ENCODE measurements around the gene MATCAP1. TPM values are rescaled to one million over a fixed set of nuclear protein-coding genes. Genes with fewer than 3 reads are reported as not detected.
A peak's percentile ranks its signal among the peaks of the same experiment; 100 is the strongest.

MATCAP1 gene
- total and polyA plus RNA-seq, 2 experiments from 2014 or later: 53.7 to 78.1 TPM

DNA sequence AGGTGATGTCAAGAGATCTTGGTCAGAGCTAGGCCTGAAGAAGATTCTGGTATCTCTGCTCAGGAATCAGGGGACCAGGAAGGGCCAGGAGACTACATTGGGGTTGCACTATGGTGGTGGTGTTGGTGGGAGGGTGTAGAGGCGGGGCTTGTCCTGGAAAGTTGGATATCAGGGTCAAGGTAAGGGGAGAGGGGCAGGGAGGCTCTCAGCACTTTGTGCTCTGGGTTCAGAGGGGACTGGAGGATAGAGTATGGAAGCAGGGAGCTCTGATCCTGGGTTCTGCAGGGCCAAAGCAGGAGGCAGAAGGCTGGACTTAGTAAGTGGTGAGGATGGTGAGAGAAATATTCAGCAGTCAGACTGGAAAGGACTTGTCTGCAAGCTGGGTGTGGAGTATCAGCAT is 10.4 kb downstream of the MATCAP1 start:
- DNase-seq (ENCODE audit: low read depth in 1 of 2, low spot score in 1 of 2): no peak
- Histone ChIP-seq H3K9me3 (ENCODE audit: low read depth) (no peaks in the 10 kb centered on the region), H3K27ac (no peak overlapping the region), H3K36me3 (no peaks in the 10 kb centered on the region), H3K4me3 (peak overlapping the region; percentile 27), H3K4me1 (ENCODE audit: low read depth) (peaks cover 19% of the 10 kb centered on the region), H3K27me3 (peaks cover 38% of the 10 kb centered on the region)
- TF ChIP-seq, protein P1, sequence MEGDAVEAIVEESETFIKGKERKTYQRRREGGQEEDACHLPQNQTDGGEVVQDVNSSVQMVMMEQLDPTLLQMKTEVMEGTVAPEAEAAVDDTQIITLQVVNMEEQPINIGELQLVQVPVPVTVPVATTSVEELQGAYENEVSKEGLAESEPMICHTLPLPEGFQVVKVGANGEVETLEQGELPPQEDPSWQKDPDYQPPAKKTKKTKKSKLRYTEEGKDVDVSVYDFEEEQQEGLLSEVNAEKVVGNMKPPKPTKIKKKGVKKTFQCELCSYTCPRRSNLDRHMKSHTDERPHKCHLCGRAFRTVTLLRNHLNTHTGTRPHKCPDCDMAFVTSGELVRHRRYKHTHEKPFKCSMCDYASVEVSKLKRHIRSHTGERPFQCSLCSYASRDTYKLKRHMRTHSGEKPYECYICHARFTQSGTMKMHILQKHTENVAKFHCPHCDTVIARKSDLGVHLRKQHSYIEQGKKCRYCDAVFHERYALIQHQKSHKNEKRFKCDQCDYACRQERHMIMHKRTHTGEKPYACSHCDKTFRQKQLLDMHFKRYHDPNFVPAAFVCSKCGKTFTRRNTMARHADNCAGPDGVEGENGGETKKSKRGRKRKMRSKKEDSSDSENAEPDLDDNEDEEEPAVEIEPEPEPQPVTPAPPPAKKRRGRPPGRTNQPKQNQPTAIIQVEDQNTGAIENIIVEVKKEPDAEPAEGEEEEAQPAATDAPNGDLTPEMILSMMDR (IDR thresholded peaks at IDR 0.05; ENCODE audit: low read depth, low read length): no peak

DNA sequence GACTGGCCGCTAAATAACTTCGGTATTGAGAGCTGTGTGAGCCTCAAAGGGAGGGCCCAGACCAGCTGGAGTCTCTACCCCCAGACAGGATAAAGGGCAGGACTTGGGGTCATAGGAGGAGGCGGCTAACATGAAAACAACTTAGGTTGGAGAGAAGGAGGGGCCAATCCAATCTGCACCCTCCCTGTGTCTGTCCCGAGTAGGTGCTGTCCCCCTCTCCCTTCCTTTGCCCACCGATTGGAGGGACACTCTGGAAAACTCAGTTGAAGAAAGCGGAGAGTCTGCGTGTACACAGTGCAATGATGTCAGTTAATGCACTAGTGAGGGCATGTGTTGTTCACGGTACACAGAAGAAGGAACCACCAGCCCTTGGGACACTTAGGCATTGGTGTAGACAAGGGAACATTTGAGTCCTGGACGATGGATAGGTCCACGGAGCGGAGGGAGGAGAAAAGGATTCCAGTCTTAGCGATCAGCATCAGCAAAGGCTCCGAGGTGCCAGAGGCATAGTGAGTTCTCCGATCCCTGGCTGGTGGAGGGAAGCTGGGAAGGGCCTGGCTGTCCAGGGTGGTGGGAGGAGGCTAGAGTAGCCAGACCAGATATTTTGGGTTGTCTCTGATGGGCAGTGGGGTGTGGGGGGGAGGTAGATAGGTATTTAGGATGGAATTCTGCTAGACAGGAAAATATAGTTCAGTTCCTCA is 12.7 kb downstream of the MATCAP1 start:
- H3K9me3 ChIP-seq (ENCODE audit: low read depth): no peaks in the 10 kb centered on the region
- no peak for DNase-seq (ENCODE audit: low read depth in 1 of 2, low spot score in 1 of 2)
- H3K36me3 ChIP-seq: no peaks in the 10 kb centered on the region
- H3K27ac ChIP-seq: peak overlapping the region; percentile 54
- H3K4me1 ChIP-seq (ENCODE audit: low read depth): peaks cover 19% of the 10 kb centered on the region
- peaks cover 48% of the 10 kb centered on the region for H3K27me3 ChIP-seq
- TF ChIP-seq, protein P1 (IDR thresholded peaks at IDR 0.05; ENCODE audit: low read depth, low read length): no peak
- peak overlapping the region; percentile 37 for H3K4me3 ChIP-seq

DNA sequence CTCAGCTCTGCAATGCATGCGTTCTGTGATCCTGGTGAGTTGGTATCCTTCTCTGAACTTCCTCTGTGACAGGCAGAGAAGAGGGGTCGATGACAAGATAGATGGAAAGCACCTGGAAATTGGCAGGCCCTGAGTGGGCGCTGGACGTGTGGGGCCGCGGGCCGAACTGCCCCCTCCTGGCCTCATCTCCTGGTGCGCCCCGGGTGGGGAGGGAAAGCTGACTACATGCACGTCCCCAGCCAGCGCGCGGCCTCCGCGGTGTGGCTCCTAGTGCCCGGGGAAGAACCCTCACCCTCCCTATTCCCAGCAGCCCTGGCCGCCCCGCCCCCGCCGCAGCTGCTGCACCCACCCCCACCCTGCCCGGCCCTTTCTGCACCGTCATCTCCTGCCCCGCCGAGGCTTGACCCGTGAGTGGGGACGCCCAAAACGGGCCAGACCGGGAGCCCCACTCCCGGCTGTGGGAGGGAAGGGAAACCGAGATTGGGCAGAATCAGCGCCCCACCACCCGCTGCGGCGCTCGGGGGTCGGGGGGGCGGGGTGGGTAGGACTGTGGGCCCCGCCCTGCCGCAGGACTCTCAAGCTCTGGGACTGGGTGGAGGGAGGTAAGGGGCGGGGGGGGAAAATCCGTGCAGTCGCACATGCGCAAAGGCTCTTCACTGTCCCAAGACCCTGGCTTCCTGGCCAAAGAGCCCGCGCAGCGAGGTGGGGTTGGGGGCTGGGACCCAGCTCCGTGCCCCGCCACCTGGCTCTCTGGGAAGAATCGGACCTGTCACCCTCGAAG is 13.4 kb downstream of the MATCAP1 start, which contains the start of gene NOL3:
Gene NOL3, plus strand, starts transcription at position 371 of the 781 bp plus-strand sequence.
- peak; percentile 80 to 90 for DNase-seq (ENCODE audit: low read depth in 1 of 2, low spot score in 1 of 2)
- TF ChIP-seq, protein P1 (IDR thresholded peaks at IDR 0.05; ENCODE audit: low read depth, low read length): no peak
- Histone ChIP-seq H3K27me3 (peaks cover 52% of the 10 kb centered on the region), H3K9me3 (ENCODE audit: low read depth) (no peaks in the 10 kb centered on the region), H3K4me1 (ENCODE audit: low read depth) (peaks cover 19% of the 10 kb centered on the region), H3K27ac (peak within 1 kb of the TSS; percentile 54), H3K4me3 (peak within 1 kb of the TSS; percentile 37), H3K36me3 (no peaks in the 10 kb centered on the region)

DNA sequence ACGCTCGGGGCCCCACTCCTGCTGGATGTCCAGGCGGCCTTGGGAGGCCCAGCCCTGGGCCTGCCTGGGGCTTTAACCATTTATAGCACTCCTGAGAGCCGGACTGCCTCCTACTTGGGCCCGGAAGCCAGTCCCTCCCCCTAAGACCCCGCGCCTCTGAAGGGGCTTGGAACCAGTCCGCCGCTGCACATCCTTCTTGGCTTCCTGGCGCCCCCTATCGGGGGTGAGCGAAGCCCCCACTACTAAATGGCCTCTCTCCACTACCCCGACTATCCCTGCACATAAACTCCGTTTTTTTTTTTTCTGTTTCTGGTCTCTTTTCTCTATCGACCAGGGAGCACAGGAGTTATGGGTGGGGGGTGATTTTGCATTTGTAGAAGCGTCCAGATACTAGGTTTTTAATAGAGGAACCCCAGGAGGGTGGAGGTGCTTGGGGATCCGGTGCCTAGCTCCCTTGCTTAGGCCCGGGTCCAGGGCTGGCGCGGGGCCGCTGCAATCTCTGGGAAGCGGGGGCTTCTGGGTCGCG is 14.1 kb downstream of the MATCAP1 start:
- H3K27me3 ChIP-seq: peaks cover 52% of the 10 kb centered on the region
- H3K9me3 ChIP-seq (ENCODE audit: low read depth): no peaks in the 10 kb centered on the region
- DNase-seq (ENCODE audit: low read depth in 1 of 2, low spot score in 1 of 2): peak; percentile 56 to 76
- TF ChIP-seq, protein P1 (IDR thresholded peaks at IDR 0.05; ENCODE audit: low read depth, low read length): peak; percentile 74
- H3K27ac ChIP-seq: peak overlapping the region; percentile 54
- peak overlapping the region; percentile 37 for H3K4me3 ChIP-seq
- H3K4me1 ChIP-seq (ENCODE audit: low read depth): peaks cover 19% of the 10 kb centered on the region
- no peaks in the 10 kb centered on the region for H3K36me3 ChIP-seq

DNA sequence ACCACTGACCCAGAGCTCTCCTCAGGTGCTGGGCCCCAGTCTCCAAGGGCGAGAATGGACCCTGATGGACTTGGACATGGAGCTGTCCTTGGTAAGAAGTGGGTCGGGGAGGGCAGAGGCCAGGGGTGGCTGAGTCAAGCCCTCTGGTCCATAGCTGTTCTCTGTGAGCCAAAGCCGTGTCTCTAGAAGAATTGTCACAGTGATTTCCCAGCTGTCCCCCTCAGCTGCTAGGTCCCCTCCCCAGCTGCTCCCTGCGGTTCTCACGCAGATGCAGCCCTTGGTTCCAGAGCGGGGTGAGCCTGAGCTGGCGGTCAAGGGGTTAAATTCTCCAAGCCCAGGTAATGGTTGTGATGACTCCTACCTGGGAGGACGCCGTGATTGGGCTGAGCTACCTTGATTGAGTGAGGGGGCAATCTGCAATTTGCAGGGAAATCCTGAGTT is 14.7 kb downstream of the MATCAP1 start:
- no peak for DNase-seq (ENCODE audit: low read depth in 1 of 2, low spot score in 1 of 2)
- TF ChIP-seq, protein P1 (IDR thresholded peaks at IDR 0.05; ENCODE audit: low read depth, low read length): no peak
- Histone ChIP-seq H3K36me3 (no peaks in the 10 kb centered on the region), H3K27me3 (peaks cover 56% of the 10 kb centered on the region), H3K4me3 (no peak overlapping the region), H3K4me1 (ENCODE audit: low read depth) (peaks cover 14% of the 10 kb centered on the region), H3K9me3 (ENCODE audit: low read depth) (no peaks in the 10 kb centered on the region), H3K27ac (no peak overlapping the region)

Data from cardiac muscle cell (in vitro differentiated cells and primary cell).